Keratinocyte (primary cell): ENCODE results near the gene G2E3. TPM values are rescaled to one million over a fixed set of nuclear protein-coding genes. Genes with fewer than 3 reads are reported as not detected.

Experiments
- DNase-seq: peaks from one replicate; pipeline ENCODE4 v3.0.0-alpha.2; 2011; ENCODE audit warnings: low read depth, missing footprints, low spot score
- FAIRE-seq: peaks from 2 replicates; lab custom pipeline; 2011; peaks lifted over from hg19 to GRCh38; lab: Jason Lieb, UNC
- H2AFZ ChIP-seq: 2 replicates; pipeline ENCODE4 v1.6.0; 2012; ENCODE audit warnings: low read length, control low read depth, inconsistent platforms; ENCODE audit not compliant: control insufficient read depth
- H3K27ac ChIP-seq: 2 replicates; pipeline ENCODE4 v1.5.1; 2011; ENCODE audit warnings: low read length; ENCODE audit not compliant: control insufficient read depth, insufficient read depth
- H3K27me3 ChIP-seq: 3 replicates; pipeline ENCODE4 v1.6.0; 2011; ENCODE audit warnings: low read length; ENCODE audit not compliant: control insufficient read depth, insufficient read depth; ENCODE audit errors: extremely low read depth
- H3K36me3 ChIP-seq, 2 experiments: 2 replicates in 1 of 2; 3 replicates in 1 of 2; pipeline ENCODE4 v1.5.1; 2011; ENCODE audit warnings: low read length in 2 of 2, mild to moderate bottlenecking in 1 of 2; ENCODE audit not compliant: control insufficient read depth in 2 of 2, insufficient read depth in 2 of 2; ENCODE audit errors: extremely low read depth in 1 of 2
- H3K4me1 ChIP-seq: 3 replicates; pipeline ENCODE4 v1.5.1; 2011; ENCODE audit warnings: low read length; ENCODE audit not compliant: control insufficient read depth, insufficient read depth; ENCODE audit errors: extremely low read depth
- H3K4me2 ChIP-seq: 3 replicates; pipeline ENCODE4 v1.6.0; 2011; ENCODE audit warnings: low read depth, low read length; ENCODE audit not compliant: control insufficient read depth, insufficient read depth; ENCODE audit errors: extremely low read depth
- H3K4me3 ChIP-seq, 3 experiments: fragments of 200-600 bp in 1 of 3; sonication (generic) in 1 of 3; 2 replicates in 2 of 3; 3 replicates in 1 of 3; pipeline ENCODE4 v1.5.1; 2011 to 2016; ENCODE audit warnings: low read length in 3 of 3, mild to moderate bottlenecking in 3 of 3, control low read depth in 2 of 3, inconsistent platforms in 1 of 3, low read depth in 1 of 3, mixed read lengths in 1 of 3, mixed run types in 1 of 3, moderate library complexity in 1 of 3; ENCODE audit not compliant: control insufficient read depth in 2 of 3, insufficient read depth in 2 of 3; ENCODE audit errors: extremely low read depth in 1 of 3
- H3K79me2 ChIP-seq: 2 replicates; pipeline ENCODE4 v1.6.0; 2012; ENCODE audit warnings: low read length; ENCODE audit not compliant: control insufficient read depth, insufficient read depth
- H3K9ac ChIP-seq: 3 replicates; pipeline ENCODE4 v1.6.0; 2011; ENCODE audit warnings: low read length; ENCODE audit not compliant: control insufficient read depth, insufficient read depth; ENCODE audit errors: extremely low read depth
- H3K9me1 ChIP-seq: 3 replicates; pipeline ENCODE4 v1.6.0; 2011; ENCODE audit warnings: low read length; ENCODE audit not compliant: control insufficient read depth, insufficient read depth; ENCODE audit errors: extremely low read depth
- H3K9me3 ChIP-seq: 2 replicates; pipeline ENCODE4 v1.5.1; 2012; ENCODE audit warnings: low read depth, low read length; ENCODE audit not compliant: control insufficient read depth
- H4K20me1 ChIP-seq: 3 replicates; pipeline ENCODE4 v1.6.0; 2011; ENCODE audit warnings: low read length; ENCODE audit not compliant: control insufficient read depth, insufficient read depth; ENCODE audit errors: extremely low read depth
- CTCF ChIP-seq, 3 experiments: IDR thresholded peaks in 1 of 3; conservative IDR thresholded peaks in 1 of 3; optimal IDR thresholded peaks in 1 of 3; 2 replicates in 2 of 3; 3 replicates in 1 of 3; pipeline versions ENCODE3 to v1.5.1; 2011; ENCODE audit warnings: low read length in 3 of 3, mild to moderate bottlenecking in 3 of 3, moderate library complexity in 2 of 3, control low read depth in 1 of 3, inconsistent platforms in 1 of 3; ENCODE audit not compliant: insufficient read depth in 2 of 3; ENCODE audit errors: extremely low read depth in 1 of 3
- EZH2 ChIP-seq: IDR thresholded peaks from one replicate; pipeline ENCODE4 v1.6.1; 2012; ENCODE audit warnings: inconsistent platforms, mild to moderate bottlenecking, low read length, moderate library complexity
- dilution Hi-C: fragments of 300-500 bp; cut with MboI; formaldehyde crosslinking; loops from one replicate; pipeline ENCODE4 v1.7.0; 2020; ENCODE audit warnings: low sequenced_read_pairs; ENCODE audit not compliant: extremely low pct_ligation_motif_present
- polyA plus RNA-seq, 5 experiments: library from polyadenylated mRNA; depleted of rRNA in 3 of 5; stranded (reverse) in 3 of 5; stranded (forward) in 1 of 5; unstranded in 1 of 5; fragments of >200 nt; gene quantifications; 1 replicate in 1 of 5; 2 replicates in 3 of 5; 3 replicates in 1 of 5; pipeline versions ENCODE4 v1.2.1 to v1.2.3, GENCODE V29; 2011 to 2012; ENCODE audit warnings: missing spikeins in 2 of 5, low read depth in 1 of 5, low replicate concordance in 1 of 5
- small RNA-seq, 3 experiments: library from RNA; depleted of rRNA; stranded (forward); fragments of <200 nt; gene quantifications; one replicate each; pipeline ENCODE3, GENCODE V24; 2012; ENCODE audit warnings: low read depth in 3 of 3, low replicate concordance in 1 of 3; ENCODE audit not compliant: insufficient read length in 3 of 3

Gene G2E3
- polyA plus RNA-seq, 1 donor (not counting 4 experiments of a cell fraction or from before 2014, with no cell fraction given), result 24.3 TPM

- no peaks in the 10 kb centered on the region for H4K20me1 ChIP-seq
- H2AFZ ChIP-seq, result no peak overlapping the region
- TF ChIP-seq EZH2, result no peak
- TF ChIP-seq CTCF (optimal IDR thresholded peaks at IDR 0.05 in 1 of 3, IDR thresholded peaks at IDR 0.05 in 1 of 3, conservative IDR thresholded peaks at IDR 0.05 in 1 of 3; ENCODE audit: extremely low read depth in 1 of 3, insufficient read depth in 2 of 3, low read length in 3 of 3), result no peak
- no peaks in the 10 kb centered on the region for H3K9me3 ChIP-seq
- peaks cover 5 to 8% of the 10 kb centered on the region in 2 experiments for H3K36me3 ChIP-seq
- no peak overlapping the region for H3K9ac ChIP-seq
- no peaks in the 10 kb centered on the region for H3K27me3 ChIP-seq
- no peaks in the 10 kb centered on the region for H3K4me1 ChIP-seq
- no peaks in the 10 kb centered on the region for H3K79me2 ChIP-seq
- FAIRE-seq (no peak), DNase-seq (no peak)
- dilution Hi-C loops, result no loop called here
- H3K4me3 ChIP-seq, result no peak overlapping the region
- H3K9me1 ChIP-seq, result no peaks in the 10 kb centered on the region
- H3K4me2 ChIP-seq, result no peak overlapping the region
- no peak overlapping the region for H3K27ac ChIP-seq
Observed at GRCh38 chr14:30669594-30669993, 110.6 kb downstream of the G2E3 start.

Small RNA genes lying within 50 kb of the gene (small RNA-seq; reads per million reads assigned to genes)
- 0 reads per million in 3 experiments for gene RF02271

Other genes starting within 250 kb of the G2E3 start
- 42.9 to 100 TPM (median 59.1 TPM) in 3 replicates for gene SCFD1, start 63.2 kb downstream of the G2E3 start, polyA plus RNA-seq